HG03060 (cell line): Measurements from ENCODE around the gene ENTPD6.

ENCODE experiments used
- ATAC-seq: cut with Tn5 transposase; IDR thresholded peaks from one replicate; pipeline ENCODE4 v1.9.1; 2021; ENCODE audit warnings: low read depth, moderate number of reproducible peaks; ENCODE audit not compliant: unreplicated experiment

ENTPD6 gene

DNA sequence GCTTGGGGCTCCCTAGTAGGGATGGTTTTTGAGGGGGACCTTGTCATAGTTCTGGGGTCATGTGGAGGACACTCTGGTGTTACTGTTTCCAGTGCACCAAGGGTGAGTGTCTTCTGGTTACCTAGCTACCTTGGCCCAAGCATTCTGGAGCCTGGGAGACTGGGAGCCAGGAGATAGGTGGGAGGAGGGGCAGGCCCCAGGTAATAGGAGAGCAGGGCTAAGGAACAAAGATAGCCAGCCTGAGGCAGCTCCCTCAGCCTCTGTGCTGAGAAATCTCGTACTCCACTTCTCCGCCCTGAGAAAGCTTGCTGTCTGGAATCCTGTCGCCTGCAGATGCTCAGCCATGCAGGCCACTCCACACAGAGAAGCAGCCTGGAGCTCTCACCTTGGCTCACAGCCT is 8.3 kb upstream of the ENTPD6 start:
- no peak for ATAC-seq

DNA sequence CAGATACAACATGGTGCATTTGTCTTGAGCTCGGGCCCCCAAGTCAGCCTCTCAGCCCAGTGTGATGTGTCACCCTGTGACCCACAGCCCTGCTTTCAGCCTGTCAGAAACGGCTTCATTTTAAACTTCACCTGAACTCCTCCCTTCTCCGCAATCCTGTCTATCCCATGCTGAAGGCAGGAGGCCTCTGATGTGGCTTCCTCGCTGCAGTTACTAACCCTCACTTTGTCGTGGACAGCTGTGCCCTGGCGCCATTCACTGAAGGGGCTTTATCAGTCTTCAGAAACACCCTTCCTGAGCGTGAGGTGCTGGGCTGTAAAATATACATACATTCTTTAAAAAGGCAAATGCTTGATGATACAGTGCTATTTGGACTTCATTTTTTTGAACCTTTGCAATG is 7.9 kb upstream of the ENTPD6 start:
- ATAC-seq, result no peak

DNA sequence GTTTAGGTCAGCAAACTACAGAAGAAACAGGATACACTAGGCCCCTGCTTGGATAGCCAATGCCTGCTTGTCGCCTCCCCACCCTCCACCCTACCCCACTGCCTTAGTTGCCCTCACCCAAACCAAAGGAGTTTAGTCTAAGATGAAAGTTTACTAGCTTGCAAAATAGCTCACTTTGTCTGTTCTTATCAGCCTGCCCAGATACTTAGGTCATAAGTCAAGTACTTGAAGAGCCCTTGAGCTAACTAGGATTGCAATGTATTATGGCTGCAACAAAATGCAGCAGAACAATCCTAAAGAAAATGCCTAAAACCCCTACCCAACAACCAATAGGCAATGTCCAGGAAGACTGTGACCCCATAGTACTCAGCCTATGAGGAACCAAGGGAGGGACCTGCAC is 7.3 kb upstream of the ENTPD6 start:
- no peak for ATAC-seq

DNA sequence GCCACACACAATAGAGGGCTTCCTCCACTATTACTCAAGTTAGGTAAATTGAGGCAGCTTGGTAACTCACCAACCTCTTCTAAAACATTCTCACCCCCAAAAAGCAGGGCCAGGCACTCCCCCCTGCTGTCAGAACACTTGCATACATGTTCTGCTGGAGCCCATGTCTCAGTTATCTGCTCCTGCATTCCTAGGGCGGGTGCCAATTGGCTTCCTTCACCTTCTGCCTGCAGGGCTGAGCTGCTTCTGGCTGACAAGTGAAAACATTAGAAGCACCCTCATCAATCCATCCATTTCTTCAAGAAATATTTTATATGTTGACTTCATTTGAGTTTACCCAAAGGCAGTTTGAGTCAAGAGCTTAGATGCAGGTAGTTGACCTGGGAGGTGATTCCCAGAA is 4.5 kb upstream of the ENTPD6 start:
- ATAC-seq, result no peak

DNA sequence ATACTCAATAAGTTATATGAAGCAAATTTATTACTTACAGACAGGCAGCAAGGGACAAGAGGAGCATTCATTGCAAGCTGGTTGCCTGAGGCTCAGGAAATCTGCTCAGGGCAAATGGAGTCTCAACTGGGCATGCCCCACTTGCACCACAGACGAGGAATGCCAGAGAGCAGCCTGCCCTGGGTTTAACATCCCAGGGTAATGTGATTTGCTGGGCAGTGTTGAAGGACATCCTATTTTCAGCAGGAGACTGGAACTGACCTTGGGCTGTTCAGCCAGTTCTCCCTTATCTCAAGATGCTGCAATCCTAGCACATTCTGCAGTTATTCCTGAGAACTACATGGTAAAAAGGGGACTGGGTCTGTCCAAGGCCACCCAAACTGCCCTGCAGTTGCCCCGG is 3.8 kb upstream of the ENTPD6 start:
- no peak for ATAC-seq

DNA sequence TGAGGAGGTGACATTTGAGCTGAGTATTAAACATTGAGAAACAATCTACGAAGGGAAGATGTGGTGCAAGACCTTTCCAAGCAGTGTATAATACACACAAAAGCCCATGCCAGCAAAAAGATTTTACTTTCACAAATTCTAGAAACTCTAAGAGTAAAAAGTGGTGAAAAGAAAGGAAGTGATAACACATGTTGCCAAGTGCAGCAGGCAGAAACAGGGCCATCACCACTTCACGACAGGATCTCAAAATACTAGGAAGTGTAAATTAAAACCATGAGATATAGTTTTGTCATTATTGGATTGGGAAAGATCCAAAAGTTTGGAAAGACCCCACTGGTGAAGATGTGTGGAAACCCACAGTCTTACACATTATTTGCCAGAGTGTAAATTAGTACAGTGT is 1.7 kb upstream of the ENTPD6 start:
- ATAC-seq, result no peak

DNA sequence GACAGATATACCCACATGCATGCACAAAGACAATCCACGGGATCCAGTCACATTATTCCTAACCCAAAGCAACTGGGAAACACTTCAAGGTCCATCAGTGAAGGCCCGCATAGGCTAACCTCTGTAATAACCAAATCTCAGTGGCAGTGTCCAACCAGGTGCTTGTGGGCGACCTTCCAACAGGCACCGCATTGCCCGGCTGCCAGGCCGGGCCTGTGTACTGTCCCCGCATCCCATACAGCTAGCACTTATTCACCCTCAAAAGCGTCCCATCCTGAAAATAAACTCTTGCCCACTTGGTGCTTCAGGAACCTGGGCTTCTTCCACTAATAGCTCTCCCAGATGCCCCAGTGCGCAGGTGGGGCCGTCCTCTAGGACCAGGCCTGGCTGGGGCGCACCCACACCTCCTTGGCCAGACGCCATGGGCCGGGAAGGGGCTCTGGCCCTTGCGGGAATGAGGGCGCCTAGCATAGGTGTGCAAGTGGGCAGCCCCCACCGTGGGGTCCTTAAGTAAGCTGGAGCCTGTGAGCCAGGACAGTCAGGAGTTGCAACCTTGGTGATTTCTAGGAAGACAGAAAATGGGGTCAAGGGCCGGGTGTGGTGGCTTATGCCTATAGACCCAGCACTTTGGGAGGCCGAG is 1.1 kb upstream of the ENTPD6 start:
- no peak for ATAC-seq

DNA sequence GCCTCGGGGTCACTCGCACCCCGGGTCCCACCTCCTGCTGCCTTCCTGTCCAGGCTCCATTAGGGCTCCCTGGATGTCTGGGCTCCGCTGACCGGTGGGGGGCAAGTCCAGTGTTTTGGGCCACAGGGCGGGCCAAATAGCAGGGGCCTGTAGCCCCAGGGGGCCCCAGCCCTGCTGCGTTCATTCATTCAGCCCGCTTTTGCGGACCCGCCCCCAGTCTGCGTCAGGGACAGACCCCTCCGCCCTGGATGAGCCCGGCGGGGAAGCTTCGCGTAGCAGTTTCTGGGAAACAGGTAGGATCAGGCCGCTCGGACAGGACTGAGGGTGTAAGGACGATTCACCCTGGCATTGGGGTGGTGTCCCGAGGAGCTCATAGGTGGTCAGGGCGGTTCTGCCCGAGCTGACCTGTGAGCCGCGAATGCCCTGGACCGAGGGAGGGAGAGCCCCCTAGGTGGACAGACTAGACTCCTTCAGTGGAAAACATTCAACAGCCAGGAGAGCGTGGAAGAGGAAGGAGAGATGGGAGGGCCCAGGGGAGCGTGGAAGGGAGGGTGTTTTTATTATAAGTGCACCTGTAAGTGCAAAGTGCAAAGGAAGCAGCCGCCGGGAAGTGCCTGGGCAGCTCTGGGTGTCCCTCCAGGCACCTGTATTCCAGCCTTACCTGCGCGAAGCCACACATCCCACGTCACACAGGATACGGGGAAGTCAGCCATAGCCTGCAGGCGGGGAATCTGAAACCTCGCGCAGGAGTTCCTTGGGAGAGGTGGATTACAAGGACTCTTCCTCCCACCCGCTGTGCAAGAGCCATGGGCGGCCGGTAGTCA is 662 bp downstream of the ENTPD6 start:
- peak; percentile 12 for ATAC-seq

DNA sequence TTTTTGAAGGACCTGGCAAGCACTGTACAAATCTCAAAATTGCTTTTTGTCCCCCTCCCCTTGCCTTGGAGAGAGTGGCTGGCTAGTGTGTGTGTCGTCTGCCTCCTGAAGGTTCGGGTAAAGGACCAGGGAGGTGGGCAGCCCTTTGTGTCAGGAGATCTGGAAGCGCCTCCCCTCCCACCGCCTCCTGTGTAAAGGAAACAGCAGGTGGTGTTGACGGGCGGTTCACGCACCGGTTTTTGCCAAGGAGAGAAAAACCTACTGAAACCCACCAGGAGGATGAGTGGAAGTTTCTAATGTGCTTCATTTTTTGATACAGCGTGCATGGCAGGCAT is 1.2 kb downstream of the ENTPD6 start:
- no peak for ATAC-seq

DNA sequence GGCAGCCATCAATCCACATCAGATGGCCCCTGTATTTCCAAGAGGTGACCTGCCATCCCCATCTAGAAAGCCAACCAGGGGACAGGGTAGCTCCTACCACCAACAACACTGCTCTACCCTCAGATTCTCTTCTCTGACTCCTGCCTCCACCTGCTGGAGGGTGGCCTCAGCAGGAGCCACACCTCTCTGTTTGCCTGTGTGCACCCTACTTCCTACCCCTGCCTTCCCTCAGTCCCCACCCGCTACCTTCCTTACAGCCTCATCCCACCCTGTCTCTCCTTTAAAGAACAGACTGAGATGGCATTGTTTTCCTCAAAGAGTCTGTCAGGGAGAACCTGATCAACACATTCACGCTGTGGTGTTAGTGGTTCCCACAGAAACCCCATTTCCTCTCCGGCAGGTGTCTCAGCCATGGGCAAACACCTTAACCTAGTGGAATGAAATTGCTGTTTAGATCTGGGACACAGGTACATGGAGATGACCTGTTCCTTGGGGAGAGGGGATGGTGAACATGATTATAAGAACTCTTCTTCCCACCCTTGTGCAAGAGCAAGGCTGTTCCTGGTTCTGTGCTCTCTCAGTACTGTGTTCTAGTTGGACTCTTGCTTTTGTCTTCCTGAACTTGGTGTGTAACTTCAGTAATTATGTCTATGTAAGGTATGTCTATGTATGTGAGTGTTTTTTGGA is 1.8 kb downstream of the ENTPD6 start:
- ATAC-seq, result no peak

DNA sequence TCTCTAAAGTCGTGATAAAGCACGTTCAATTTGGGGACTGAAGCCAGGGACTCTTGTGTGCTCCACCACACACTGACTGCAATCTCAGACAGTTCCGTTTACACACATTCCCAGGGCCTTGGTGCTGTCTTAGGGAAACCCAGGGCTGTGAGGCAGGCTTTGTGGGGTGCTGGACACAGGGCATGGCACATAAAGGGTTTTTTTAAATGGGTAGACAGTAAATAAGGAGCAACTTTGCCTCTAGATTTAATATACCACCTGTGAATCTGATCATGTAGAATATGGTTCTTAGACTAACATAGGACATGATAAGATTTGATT is 2.3 kb downstream of the ENTPD6 start:
- no peak for ATAC-seq

DNA sequence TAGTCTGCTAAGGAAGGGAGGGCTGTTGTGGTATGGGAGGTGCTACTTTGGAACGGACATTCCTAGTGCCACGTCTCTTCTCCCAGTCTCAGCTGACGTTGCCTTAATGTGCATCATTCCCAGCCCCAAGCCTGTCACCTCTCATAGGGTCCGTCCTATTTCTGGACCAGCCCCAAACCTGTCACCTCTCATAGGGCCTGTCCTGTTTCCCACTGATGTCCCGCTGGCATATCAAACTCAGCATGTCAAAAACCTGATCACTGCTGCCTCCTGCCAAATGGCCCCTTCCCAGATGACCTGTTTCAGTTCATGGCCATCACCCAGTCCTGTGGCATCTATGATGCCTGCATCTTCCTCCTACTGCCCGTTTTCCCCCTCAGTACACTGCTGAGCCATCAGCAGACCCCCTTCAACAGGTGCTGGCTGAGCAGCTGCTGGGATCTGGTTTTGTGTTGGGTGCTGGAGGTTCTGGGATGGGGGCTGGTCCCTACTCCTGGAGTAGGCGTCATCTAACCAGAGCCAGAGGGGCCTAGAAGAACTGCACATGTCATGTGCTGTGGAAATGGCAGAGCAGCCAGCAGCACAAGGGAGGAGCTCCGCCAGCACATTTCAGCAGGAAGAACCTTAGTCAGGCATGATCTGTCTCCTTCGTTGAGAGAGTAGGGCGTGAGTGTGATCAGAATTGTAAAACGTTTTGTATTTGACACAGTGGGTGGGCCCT is 3.3 kb downstream of the ENTPD6 start:
- ATAC-seq, result no peak

DNA sequence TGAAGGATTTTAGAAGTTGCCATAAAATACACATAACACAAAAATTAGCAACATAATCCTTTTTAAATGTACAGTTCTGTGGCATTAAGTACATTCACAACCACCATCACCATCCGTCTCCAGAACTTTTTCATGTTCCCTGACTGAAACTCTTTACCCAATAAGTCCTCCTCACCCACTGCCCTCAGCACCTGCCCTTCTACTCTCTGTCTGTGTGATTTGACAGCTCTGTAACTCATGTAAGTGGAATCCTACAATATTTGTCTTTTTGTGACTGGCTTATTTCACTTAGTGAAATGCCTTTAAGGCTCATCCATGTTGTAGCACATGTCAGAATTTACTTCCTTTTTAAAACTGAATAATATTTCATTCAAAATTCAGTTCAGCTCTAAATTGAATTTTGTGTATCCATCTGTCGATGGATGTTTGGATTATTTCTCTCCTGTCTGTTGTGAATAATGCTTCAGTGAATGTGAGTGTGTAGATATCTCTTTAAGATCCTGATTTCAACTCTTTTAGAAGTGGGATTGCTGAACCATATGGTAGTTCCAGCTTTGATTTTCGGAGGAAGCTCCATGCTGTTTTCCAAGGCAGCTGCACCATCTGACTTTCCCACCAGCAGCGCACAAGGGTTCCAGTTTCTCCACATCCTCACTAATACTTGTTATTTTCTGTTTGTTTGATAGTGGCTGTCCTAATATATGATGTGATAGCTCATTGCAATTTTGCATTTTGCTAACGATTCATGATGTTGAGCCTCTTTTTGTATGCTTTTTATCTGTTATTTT is 4.2 kb downstream of the ENTPD6 start:
- no peak for ATAC-seq

DNA sequence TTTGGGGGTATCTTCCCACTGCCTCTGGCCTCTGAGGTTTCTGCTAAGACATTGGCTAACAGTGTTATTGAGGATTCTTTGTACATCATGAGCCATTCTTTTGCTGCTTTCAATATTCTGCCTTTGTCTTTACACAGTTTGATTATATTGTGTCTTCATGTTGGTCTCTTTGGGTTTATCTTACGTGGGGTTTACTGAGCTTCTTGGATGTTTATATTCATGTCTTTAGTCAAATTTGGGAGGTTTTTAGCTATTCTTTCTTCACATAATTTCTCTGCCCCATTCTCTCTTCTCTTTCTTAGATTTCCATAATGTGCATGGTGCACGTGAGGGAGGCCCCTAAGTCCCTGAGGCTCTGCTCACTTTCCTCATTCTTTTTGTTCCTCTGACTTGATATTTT is 7.6 kb downstream of the ENTPD6 start:
- no peak for ATAC-seq

DNA sequence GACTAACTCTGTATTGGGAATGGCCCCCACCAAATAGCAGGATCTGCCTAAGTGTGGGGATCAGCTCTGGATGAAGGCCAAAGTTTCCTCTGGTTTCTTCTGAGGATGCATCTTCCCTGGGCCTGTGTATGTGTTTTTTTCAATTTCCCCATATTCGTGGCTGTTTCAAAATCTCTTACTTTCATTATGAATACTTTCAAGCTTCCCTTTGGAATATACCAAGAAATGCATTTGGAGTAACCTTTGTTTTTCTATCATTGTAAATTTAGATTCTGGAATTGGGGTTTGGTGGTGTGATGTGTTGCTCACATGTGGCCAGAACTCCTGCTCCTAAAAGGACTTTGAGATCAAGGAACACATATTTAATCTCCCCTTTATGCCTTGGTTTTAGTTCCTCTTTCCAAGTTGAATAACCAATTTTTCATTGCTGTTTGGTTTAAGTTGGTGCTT is 8.4 kb downstream of the ENTPD6 start:
- ATAC-seq, result no peak

DNA sequence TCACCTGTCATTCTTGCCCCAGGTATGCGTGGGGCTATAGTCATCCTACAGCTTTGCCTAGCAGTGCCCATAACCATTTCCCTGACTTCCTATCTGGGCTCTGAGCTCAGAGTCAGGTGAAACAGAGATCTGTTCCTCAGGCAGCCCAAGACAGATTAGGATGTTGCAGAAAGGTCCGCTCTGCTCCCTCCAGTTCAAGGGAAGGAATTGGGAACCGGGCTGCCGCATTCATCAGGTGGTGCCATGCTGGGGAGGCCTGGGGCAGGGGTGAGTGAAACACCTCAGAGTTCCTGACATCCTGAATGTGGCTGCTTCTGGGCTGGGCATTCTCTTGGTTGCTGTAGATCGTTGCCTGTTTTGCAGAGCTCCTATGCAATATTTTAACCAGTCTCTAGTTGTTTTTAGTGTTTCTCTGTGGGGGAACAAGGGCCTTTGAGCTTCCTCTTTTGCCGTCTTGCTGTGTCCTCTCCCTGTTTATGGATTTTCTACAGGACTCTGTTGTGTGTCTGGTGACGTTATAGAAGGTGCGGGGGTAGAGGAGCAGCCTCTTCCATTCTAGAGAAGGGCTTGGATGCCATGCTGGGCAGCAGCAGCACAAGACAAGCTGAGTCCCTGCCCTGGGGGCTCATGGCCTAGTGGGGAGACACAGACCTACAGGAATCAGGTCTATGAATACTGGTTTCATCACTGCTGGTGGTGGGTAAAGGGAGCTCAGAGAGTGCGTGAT is 9.2 kb downstream of the ENTPD6 start:
- no peak for ATAC-seq

DNA sequence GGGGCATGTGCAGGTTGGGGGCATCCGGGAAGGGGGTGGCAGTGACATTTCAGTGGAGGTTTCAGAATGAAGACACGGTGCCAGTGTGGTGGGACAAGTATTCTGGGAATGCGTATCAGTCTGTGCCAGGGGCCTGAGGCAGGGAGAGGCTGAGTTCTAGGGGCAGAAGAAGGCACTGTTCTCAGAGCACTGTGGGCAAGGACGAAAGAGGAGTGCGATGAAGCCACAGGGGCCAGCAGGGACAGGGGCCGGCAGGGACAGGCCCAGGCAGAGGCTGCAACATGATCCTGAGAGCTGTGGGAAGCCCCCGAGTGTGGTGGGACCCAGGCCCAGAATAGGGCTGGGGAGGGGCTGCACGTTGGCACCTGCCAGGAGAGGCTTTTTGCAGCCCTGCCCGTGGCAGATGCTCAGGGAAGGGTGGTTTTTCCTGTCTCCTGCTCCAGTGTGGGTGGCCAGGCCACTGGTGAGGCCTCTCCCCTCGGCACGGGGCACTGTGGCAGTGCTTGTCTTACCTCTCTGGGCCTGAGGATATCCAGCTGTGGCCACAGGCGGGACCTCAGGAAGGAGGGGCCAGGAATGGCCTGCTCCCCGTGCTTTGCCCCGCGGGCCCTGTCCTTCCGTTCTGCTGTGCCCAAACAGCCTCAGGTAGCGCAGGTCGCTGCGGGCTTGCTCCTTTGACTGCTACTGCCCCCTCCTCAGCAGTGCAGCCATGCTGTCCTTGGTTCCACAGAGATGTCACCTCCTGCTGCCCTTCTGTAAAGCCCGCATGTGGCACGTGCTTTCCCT is 10.0 kb downstream of the ENTPD6 start:
- no peak for ATAC-seq

DNA sequence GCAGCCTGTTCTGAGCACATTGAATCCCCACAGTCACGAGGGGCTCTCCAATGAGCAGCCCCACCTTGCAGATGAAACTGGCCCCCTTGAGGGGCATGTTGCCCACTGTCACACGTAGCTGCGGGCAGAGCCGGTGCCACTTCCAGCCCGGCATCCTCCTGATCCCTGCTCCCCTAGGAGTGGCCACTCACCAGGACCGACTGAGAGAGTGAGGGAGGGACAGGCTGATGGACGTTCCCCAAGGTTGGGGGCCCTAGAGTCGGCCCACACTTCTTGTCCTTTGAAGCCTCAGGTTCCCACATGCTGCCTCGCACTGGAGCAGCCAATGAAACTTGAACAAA is 10.5 kb downstream of the ENTPD6 start:
- no peak for ATAC-seq

DNA sequence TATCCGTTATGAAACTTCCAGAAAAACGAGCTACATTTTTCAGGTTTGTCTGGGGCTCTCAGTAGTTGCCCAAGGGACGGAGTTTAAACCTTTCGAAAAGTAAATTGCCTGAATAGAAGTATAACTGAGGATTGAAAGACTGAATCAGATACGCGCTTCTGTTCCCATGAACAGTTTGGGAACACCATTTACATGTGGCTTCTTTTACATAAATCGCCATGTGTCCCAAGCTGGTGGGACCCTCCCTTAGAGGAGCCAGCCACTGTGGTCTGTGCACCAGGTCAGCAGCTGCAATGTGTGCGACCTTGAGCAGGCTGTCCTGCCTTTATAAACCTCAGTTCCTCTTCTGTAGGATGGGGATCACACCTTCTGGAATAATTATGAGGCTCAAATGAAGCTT is 11.0 kb downstream of the ENTPD6 start:
- no peak for ATAC-seq
